GM13976 (cell line): Measurements from ENCODE around the gene FTO.

ENCODE experiments used
- DNase-seq: peaks from one replicate; pipeline ENCODE4 v3.0.0; 2012; ENCODE audit warnings: low spot score
- in situ Hi-C: fragments of 300-500 bp; cut with MboI; formaldehyde crosslinking; loops from one replicate; pipeline ENCODE4 v1.12.0; 2022; ENCODE audit warnings: low sequenced_read_pairs, mixed read lengths, inconsistent platforms; ENCODE audit not compliant: unreplicated experiment
- TF ChIP-seq, protein P1 (sequence below): IDR thresholded peaks from 2 replicates; pipeline ENCODE4 v1.5.1; 2012; ENCODE audit warnings: borderline replicate concordance, mild to moderate bottlenecking; ENCODE audit not compliant: insufficient read depth; ENCODE audit errors: extremely low read depth, missing control alignments, control extremely low read depth

Gene FTO

GRCh38 chr16:54200720-54201119, 496.8 kb downstream of the FTO start:
- TF ChIP-seq, protein P1, sequence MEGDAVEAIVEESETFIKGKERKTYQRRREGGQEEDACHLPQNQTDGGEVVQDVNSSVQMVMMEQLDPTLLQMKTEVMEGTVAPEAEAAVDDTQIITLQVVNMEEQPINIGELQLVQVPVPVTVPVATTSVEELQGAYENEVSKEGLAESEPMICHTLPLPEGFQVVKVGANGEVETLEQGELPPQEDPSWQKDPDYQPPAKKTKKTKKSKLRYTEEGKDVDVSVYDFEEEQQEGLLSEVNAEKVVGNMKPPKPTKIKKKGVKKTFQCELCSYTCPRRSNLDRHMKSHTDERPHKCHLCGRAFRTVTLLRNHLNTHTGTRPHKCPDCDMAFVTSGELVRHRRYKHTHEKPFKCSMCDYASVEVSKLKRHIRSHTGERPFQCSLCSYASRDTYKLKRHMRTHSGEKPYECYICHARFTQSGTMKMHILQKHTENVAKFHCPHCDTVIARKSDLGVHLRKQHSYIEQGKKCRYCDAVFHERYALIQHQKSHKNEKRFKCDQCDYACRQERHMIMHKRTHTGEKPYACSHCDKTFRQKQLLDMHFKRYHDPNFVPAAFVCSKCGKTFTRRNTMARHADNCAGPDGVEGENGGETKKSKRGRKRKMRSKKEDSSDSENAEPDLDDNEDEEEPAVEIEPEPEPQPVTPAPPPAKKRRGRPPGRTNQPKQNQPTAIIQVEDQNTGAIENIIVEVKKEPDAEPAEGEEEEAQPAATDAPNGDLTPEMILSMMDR = no peak
- DNase-seq = no peak
- in situ Hi-C loops = no loop called here

GRCh38 chr16:54201200-54201599, 497.2 kb downstream of the FTO start:
- DNase-seq = no peak
- in situ Hi-C loops = no loop called here
- TF ChIP-seq, protein P1 = no peak
